ENCODE measurements around the gene CTBP1.

The CTBP1 gene

GRCh38 chr4:1196421-1197183 is 52.3 kb downstream of the CTBP1 start:
- peak overlapping the region; percentile 73 to 75 for H3K4ac ChIP-seq (ENCODE audit: low read depth in 1 of 2, low read length in 2 of 2)
- 93% methylated on average over 13 of the region's 13 CpGs for WGBS

GRCh38 chr4:1195891-1196401 is 53.0 kb downstream of the CTBP1 start:
- peak overlapping the region; percentile 63 to 94 for H2BK12ac ChIP-seq (ENCODE audit: low read length in 2 of 2)
- peak overlapping the region; percentile 92 for H4K91ac ChIP-seq (ENCODE audit: low read length)
- no peak overlapping the region for H2AFZ ChIP-seq (ENCODE audit: low read depth, low read length)
- no peaks in the 10 kb centered on the region for H3K79me1 ChIP-seq (replicated peaks; ENCODE audit: low read length, poor library complexity, severe bottlenecking)
- H2AK5ac ChIP-seq (ENCODE audit: low read length, severe bottlenecking) = peak overlapping the region; percentile 11
- H3K4me3 ChIP-seq (ENCODE audit: insufficient read depth in 1 of 2, low read depth in 1 of 2, low read length in 2 of 2) = no peak overlapping the region
- no peak overlapping the region for H3K23ac ChIP-seq (ENCODE audit: low read length in 2 of 2)
- H3K27ac ChIP-seq (ENCODE audit: low read length, poor library complexity, severe bottlenecking) = no peak overlapping the region
- H3K14ac ChIP-seq (ENCODE audit: low read length in 2 of 2) = peak overlapping the region in 1 of 2 experiments; percentile 4
- H3K4ac ChIP-seq (ENCODE audit: low read depth in 1 of 2, low read length in 2 of 2) = peak overlapping the region; percentile 73 to 75
- no peak overlapping the region for H3K9ac ChIP-seq (ENCODE audit: low read length)
- H2BK120ac ChIP-seq (ENCODE audit: low read depth, low read length) = no peak overlapping the region
- H2BK5ac ChIP-seq (ENCODE audit: low read depth, low read length, poor library complexity, severe bottlenecking) = no peak overlapping the region
- DNase-seq = no peak
- H3K18ac ChIP-seq (ENCODE audit: low read depth in 1 of 2, low read length in 2 of 2) = peak overlapping the region; percentile 6 to 65
- H4K8ac ChIP-seq (ENCODE audit: low read length) = peak overlapping the region; percentile 58
- H3K27me3 ChIP-seq (ENCODE audit: control insufficient read depth in 1 of 2, insufficient read depth in 1 of 2, low read length in 2 of 2) = no peaks in the 10 kb centered on the region
- H3K9me3 ChIP-seq (ENCODE audit: control insufficient read depth, low read length) = no peaks in the 10 kb centered on the region
- peaks cover 10 to 30% of the 10 kb centered on the region in 2 experiments for H3K36me3 ChIP-seq (ENCODE audit: control insufficient read depth in 1 of 2, insufficient read depth in 2 of 2, low read depth in 1 of 2, low read length in 2 of 2)
- H2BK15ac ChIP-seq (ENCODE audit: low read depth, poor library complexity, severe bottlenecking) = peak overlapping the region; percentile 46
- 92% methylated on average over 11 of the region's 16 CpGs for WGBS
- H3K4me2 ChIP-seq (ENCODE audit: low read length, poor library complexity, severe bottlenecking) = no peak overlapping the region
- H3K4me1 ChIP-seq (ENCODE audit: control insufficient read depth, insufficient read depth, low read depth, low read length) = peaks cover 67% of the 10 kb centered on the region

More at GRCh38 chr4:1196421-1197183, 52.3 kb downstream of the CTBP1 start:
- Histone ChIP-seq H3K9me3 (ENCODE audit: control insufficient read depth, low read length) (no peaks in the 10 kb centered on the region), H3K4me2 (ENCODE audit: low read length, poor library complexity, severe bottlenecking) (no peak overlapping the region), H2AFZ (ENCODE audit: low read depth, low read length) (no peak overlapping the region), H2BK12ac (ENCODE audit: low read length in 2 of 2) (peak overlapping the region; percentile 31 to 94), H3K36me3 (ENCODE audit: control insufficient read depth in 1 of 2, insufficient read depth in 2 of 2, low read depth in 1 of 2, low read length in 2 of 2) (peaks cover 10 to 30% of the 10 kb centered on the region in 2 experiments), H3K23ac (ENCODE audit: low read length in 2 of 2) (no peak overlapping the region), H3K4me1 (ENCODE audit: control insufficient read depth, insufficient read depth, low read depth, low read length) (peaks cover 69% of the 10 kb centered on the region), H4K8ac (ENCODE audit: low read length) (peak overlapping the region; percentile 58), H3K4me3 (ENCODE audit: insufficient read depth in 1 of 2, low read depth in 1 of 2, low read length in 2 of 2) (no peak overlapping the region), H4K91ac (ENCODE audit: low read length) (peak overlapping the region; percentile 92), H3K14ac (ENCODE audit: low read length in 2 of 2) (peak overlapping the region in 1 of 2 experiments; percentile 4), H3K27me3 (ENCODE audit: control insufficient read depth in 1 of 2, insufficient read depth in 1 of 2, low read length in 2 of 2) (no peaks in the 10 kb centered on the region), H2BK120ac (ENCODE audit: low read depth, low read length) (no peak overlapping the region), H3K27ac (ENCODE audit: low read length, poor library complexity, severe bottlenecking) (no peak overlapping the region), H2BK5ac (ENCODE audit: low read depth, low read length, poor library complexity, severe bottlenecking) (no peak overlapping the region), H3K9ac (ENCODE audit: low read length) (no peak overlapping the region), H2BK15ac (ENCODE audit: low read depth, poor library complexity, severe bottlenecking) (no peak overlapping the region), H3K18ac (ENCODE audit: low read depth in 1 of 2, low read length in 2 of 2) (peak overlapping the region; percentile 30 to 69), H3K79me1 (replicated peaks; ENCODE audit: low read length, poor library complexity, severe bottlenecking) (peaks cover 3% of the 10 kb centered on the region), H2AK5ac (ENCODE audit: low read length, severe bottlenecking) (peak overlapping the region; percentile 11)
- DNase-seq = no peak

GRCh38 chr4:1195109-1195671 is 53.7 kb downstream of the CTBP1 start:
- no peak overlapping the region for H2AFZ ChIP-seq (ENCODE audit: low read depth, low read length)
- H3K4ac ChIP-seq (ENCODE audit: low read depth in 1 of 2, low read length in 2 of 2) = peak overlapping the region; percentile 41 to 97
- H3K27ac ChIP-seq (ENCODE audit: low read length, poor library complexity, severe bottlenecking) = no peak overlapping the region
- H2BK120ac ChIP-seq (ENCODE audit: low read depth, low read length) = peak overlapping the region; percentile 97
- WGBS = 94% methylated on average over 29 of the region's 29 CpGs
- H3K9me3 ChIP-seq (ENCODE audit: control insufficient read depth, low read length) = no peaks in the 10 kb centered on the region
- peak overlapping the region; percentile 87 for H4K91ac ChIP-seq (ENCODE audit: low read length)
- H3K18ac ChIP-seq (ENCODE audit: low read depth in 1 of 2, low read length in 2 of 2) = peak overlapping the region; percentile 37 to 96
- peak overlapping the region; percentile 53 for H2BK5ac ChIP-seq (ENCODE audit: low read depth, low read length, poor library complexity, severe bottlenecking)
- H3K36me3 ChIP-seq (ENCODE audit: control insufficient read depth in 1 of 2, insufficient read depth in 2 of 2, low read depth in 1 of 2, low read length in 2 of 2) = peaks cover 10 to 30% of the 10 kb centered on the region in 2 experiments
- H2BK15ac ChIP-seq (ENCODE audit: low read depth, poor library complexity, severe bottlenecking) = peak overlapping the region; percentile 73
- H3K4me2 ChIP-seq (ENCODE audit: low read length, poor library complexity, severe bottlenecking) = no peak overlapping the region
- no peak for DNase-seq
- no peak overlapping the region for H3K4me3 ChIP-seq (ENCODE audit: insufficient read depth in 1 of 2, low read depth in 1 of 2, low read length in 2 of 2)
- peak overlapping the region; percentile 85 for H4K8ac ChIP-seq (ENCODE audit: low read length)
- peaks cover 60% of the 10 kb centered on the region for H3K4me1 ChIP-seq (ENCODE audit: control insufficient read depth, insufficient read depth, low read depth, low read length)
- peak overlapping the region in 1 of 2 experiments; percentile 84 for H3K23ac ChIP-seq (ENCODE audit: low read length in 2 of 2)
- no peaks in the 10 kb centered on the region for H3K79me1 ChIP-seq (replicated peaks; ENCODE audit: low read length, poor library complexity, severe bottlenecking)
- H2BK12ac ChIP-seq (ENCODE audit: low read length in 2 of 2) = peak overlapping the region; percentile 57 to 99
- peak overlapping the region in 1 of 2 experiments; percentile 87 for H3K14ac ChIP-seq (ENCODE audit: low read length in 2 of 2)
- peak overlapping the region; percentile 97 for H2AK5ac ChIP-seq (ENCODE audit: low read length, severe bottlenecking)
- no peaks in the 10 kb centered on the region for H3K27me3 ChIP-seq (ENCODE audit: control insufficient read depth in 1 of 2, insufficient read depth in 1 of 2, low read length in 2 of 2)
- peak overlapping the region; percentile 29 for H3K9ac ChIP-seq (ENCODE audit: low read length)

Data from mesenchymal stem cell (in vitro differentiated cells and primary cell).